SU-DHL-6 (cell line): Measurements from ENCODE around the gene ZPBP.

ENCODE experiments used
- H2AFZ ChIP-seq: fragments of 200-600 bp; sonication (generic); 2 replicates; pipeline ENCODE4 v1.6.1; 2014; ENCODE audit warnings: low read depth, mild to moderate bottlenecking, moderate library complexity, mixed read lengths, antibody characterized with exemption, low read length; ENCODE audit not compliant: severe bottlenecking
- H3F3A ChIP-seq: fragments of 200-600 bp; shearing (Covaris generic); 2 replicates; pipeline ENCODE4 v1.6.0; 2016; ENCODE audit warnings: antibody characterized with exemption, mild to moderate bottlenecking; ENCODE audit not compliant: insufficient read depth
- H3K27ac ChIP-seq: fragments of 200-600 bp; sonication (generic); 2 replicates; pipeline ENCODE4 v1.5.1; 2016; ENCODE audit warnings: low read depth, mild to moderate bottlenecking, low read length, moderate library complexity, mixed read lengths
- H3K27me3 ChIP-seq: fragments of 200-600 bp; sonication (generic), shearing (Covaris generic); 2 replicates; pipeline ENCODE4 v1.6.0; 2014; ENCODE audit warnings: mild to moderate bottlenecking, low read length
- H3K36me3 ChIP-seq: fragments of 200-600 bp; sonication (generic); 2 replicates; pipeline ENCODE4 v1.6.1; 2014; ENCODE audit warnings: mild to moderate bottlenecking, low read length, mixed read lengths
- H3K4me2 ChIP-seq: fragments of 300-600, 200-600 bp; shearing (Covaris generic), sonication (generic); 2 replicates; pipeline ENCODE4 v1.6.0; 2014; ENCODE audit warnings: low read length, low read depth, mild to moderate bottlenecking; ENCODE audit not compliant: poor library complexity, severe bottlenecking
- H3K4me3 ChIP-seq: fragments of 200-600 bp; sonication (generic); 2 replicates; pipeline ENCODE4 v1.5.1; 2014; ENCODE audit warnings: antibody characterized with exemption, low read length, mild to moderate bottlenecking, mixed read lengths; ENCODE audit not compliant: insufficient read depth, poor library complexity, severe bottlenecking
- H3K79me2 ChIP-seq: fragments of 200-600 bp; sonication (generic); 2 replicates; pipeline ENCODE4 v1.6.1; 2014; ENCODE audit warnings: mild to moderate bottlenecking, low read length, moderate library complexity; ENCODE audit not compliant: insufficient read depth
- H3K9ac ChIP-seq: fragments of 200-600 bp; sonication (generic); 2 replicates; pipeline ENCODE4 v1.7.0; 2014; ENCODE audit warnings: mild to moderate bottlenecking, low read length
- H3K9me2 ChIP-seq: fragments of 200-600 bp; sonication (generic); replicated peaks from 2 replicates; pipeline ENCODE4 v1.6.1; 2014; ENCODE audit warnings: low read length; ENCODE audit not compliant: insufficient read depth
- H3K9me3 ChIP-seq: fragments of 200-600 bp; sonication (generic); 2 replicates; pipeline ENCODE4 v1.6.1; 2014; ENCODE audit warnings: low read length, mixed read lengths; ENCODE audit not compliant: insufficient read depth
- H4K20me1 ChIP-seq: fragments of 200-600 bp; sonication (generic); 2 replicates; pipeline ENCODE4 v1.6.1; 2014; ENCODE audit warnings: low read depth, mild to moderate bottlenecking, antibody characterized with exemption, low read length, moderate library complexity, mixed read lengths
- CTCF ChIP-seq: fragments of 200-600 bp; sonication (generic); IDR thresholded peaks from one replicate; pipeline ENCODE4 v1.5.1; 2017; ENCODE audit warnings: antibody characterized with exemption, mild to moderate bottlenecking, low read length, moderate library complexity; ENCODE audit not compliant: insufficient read depth, poor library complexity, severe bottlenecking
- EZH2phosphoT487 ChIP-seq: fragments of 200-600 bp; sonication (generic), shearing (Covaris generic); conservative IDR thresholded peaks from 2 replicates; pipeline ENCODE4 v1.6.1; 2018; ENCODE audit warnings: mild to moderate bottlenecking, antibody characterized with exemption, low read length, moderate library complexity, mixed read lengths

Gene ZPBP

GRCh38 chr7:50088463-50089129, 4.5 kb downstream of the ZPBP start:
- H3K79me2 ChIP-seq, result no peaks in the 10 kb centered on the region
- no peak overlapping the region for H2AFZ ChIP-seq
- no peaks in the 10 kb centered on the region for H3K27me3 ChIP-seq
- no peak overlapping the region for H3K9ac ChIP-seq
- no peaks in the 10 kb centered on the region for H3K9me2 ChIP-seq
- TF ChIP-seq EZH2phosphoT487 (no peak), CTCF (no peak)
- no peak overlapping the region for H3K4me2 ChIP-seq
- no peaks in the 10 kb centered on the region for H3K36me3 ChIP-seq
- H3K4me3 ChIP-seq, result no peak overlapping the region
- H4K20me1 ChIP-seq, result no peaks in the 10 kb centered on the region
- H3K27ac ChIP-seq, result no peak overlapping the region
- no peaks in the 10 kb centered on the region for H3K9me3 ChIP-seq
- H3F3A ChIP-seq, result no peaks in the 10 kb centered on the region

- H3K9ac ChIP-seq, result no peak overlapping the region
- H3F3A ChIP-seq, result no peaks in the 10 kb centered on the region
- no peaks in the 10 kb centered on the region for H3K79me2 ChIP-seq
- no peak for TF ChIP-seq CTCF
- TF ChIP-seq EZH2phosphoT487, result no peak
- no peaks in the 10 kb centered on the region for H3K36me3 ChIP-seq
- no peaks in the 10 kb centered on the region for H3K9me3 ChIP-seq
- no peak overlapping the region for H3K4me3 ChIP-seq
- H3K27ac ChIP-seq, result no peak overlapping the region
- H3K27me3 ChIP-seq, result no peaks in the 10 kb centered on the region
- no peak overlapping the region for H2AFZ ChIP-seq
- H3K9me2 ChIP-seq, result no peaks in the 10 kb centered on the region
- H3K4me2 ChIP-seq, result no peak overlapping the region
- no peaks in the 10 kb centered on the region for H4K20me1 ChIP-seq
These were observed 7.7 kb downstream of the ZPBP start for GRCh38 chr7:50085344-50085743.

- H3K9me3 ChIP-seq, result peaks cover 4% of the 10 kb centered on the region; the same call in 1 of the 2 replicates
- no peaks in the 10 kb centered on the region for H3K79me2 ChIP-seq
- no peaks in the 10 kb centered on the region for H3K36me3 ChIP-seq
- H3K27me3 ChIP-seq, result no peaks in the 10 kb centered on the region
- H4K20me1 ChIP-seq, result no peaks in the 10 kb centered on the region
- H3K4me2 ChIP-seq, result no peak overlapping the region
- no peak overlapping the region for H3K9ac ChIP-seq
- no peaks in the 10 kb centered on the region for H3F3A ChIP-seq
- H3K27ac ChIP-seq, result no peak overlapping the region
- H3K9me2 ChIP-seq, result no peaks in the 10 kb centered on the region
- H3K4me3 ChIP-seq, result no peak overlapping the region
- TF ChIP-seq CTCF (no peak), EZH2phosphoT487 (no peak)
- H2AFZ ChIP-seq, result no peak overlapping the region
These were observed 20.0 kb downstream of the ZPBP start for GRCh38 chr7:50073093-50073492.
